Endothelial cell of umbilical vein (primary cell): Measurements from ENCODE around the gene TRIM32. TPM values are rescaled to one million over a fixed set of nuclear protein-coding genes. Genes with fewer than 3 reads are reported as not detected.

Experiments
- BruUV-seq: library from RNA; stranded (reverse); fragments of 400-500 nt; replicated peaks from 2 replicates; lab custom pipeline; 2021; lab: Mats Ljungman, UMichigan
- CTCF ChIA-PET: fragments of 300-600, 350-600 bp; sonication (Branson Sonifier 250); formaldehyde crosslinking; loops from one replicate; lab custom pipeline; 2021; ENCODE audit warnings: antibody characterized with exemption, inconsistent platforms; lab: Charles Lee
- POLR2A ChIA-PET: fragments of 300-600, 350-600 bp; sonication (Branson Sonifier 250); formaldehyde crosslinking; loops from one replicate; lab custom pipeline; 2021; ENCODE audit warnings: antibody characterized with exemption, inconsistent platforms; lab: Charles Lee
- DNase-seq: peaks from one replicate; pipeline ENCODE4 v3.0.0-alpha.2; 2011; ENCODE audit warnings: low read depth, low spot score
- FAIRE-seq: peaks from 2 replicates; lab custom pipeline; 2011; peaks lifted over from hg19 to GRCh38; lab: Jason Lieb, UNC
- H2AFZ ChIP-seq: 2 replicates; pipeline ENCODE4 v1.6.0; 2012; ENCODE audit warnings: low read depth, low read length, control low read depth, inconsistent platforms
- H3K27ac ChIP-seq: 2 replicates; pipeline ENCODE4 v1.5.1; 2011; ENCODE audit warnings: low read depth, mild to moderate bottlenecking, control low read depth, low read length, moderate library complexity; ENCODE audit not compliant: insufficient read depth
- H3K27me3 ChIP-seq, 2 experiments: 2 replicates each; pipeline versions ENCODE4 v1.6.0 to v1.6.1; 2011; ENCODE audit warnings: low read length in 2 of 2, mixed read lengths in 1 of 2; ENCODE audit not compliant: control insufficient read depth in 2 of 2, insufficient read depth in 2 of 2
- H3K36me3 ChIP-seq, 2 experiments: 2 replicates in 1 of 2; 3 replicates in 1 of 2; pipeline ENCODE4 v1.5.1; 2011; ENCODE audit warnings: low read length in 2 of 2, mild to moderate bottlenecking in 1 of 2, moderate library complexity in 1 of 2; ENCODE audit not compliant: control insufficient read depth in 2 of 2, insufficient read depth in 2 of 2; ENCODE audit errors: extremely low read depth in 1 of 2
- H3K4me1 ChIP-seq: 3 replicates; pipeline ENCODE4 v1.5.1; 2011; ENCODE audit warnings: mild to moderate bottlenecking, low read length; ENCODE audit not compliant: control insufficient read depth, insufficient read depth; ENCODE audit errors: extremely low read depth
- H3K4me2 ChIP-seq: 2 replicates; pipeline ENCODE4 v1.6.1; 2011; ENCODE audit warnings: low read length, control low read depth, mixed read lengths; ENCODE audit not compliant: insufficient read depth
- H3K4me3 ChIP-seq, 3 experiments: fragments of 200-600 bp in 1 of 3; sonication (generic), shearing (Covaris generic) in 1 of 3; replicated peaks in 1 of 3; 2 replicates each; pipeline ENCODE4 v1.5.1; 2011 to 2016; ENCODE audit warnings: control low read depth in 3 of 3, low read length in 3 of 3, mild to moderate bottlenecking in 2 of 3, inconsistent platforms in 1 of 3, low read depth in 1 of 3, moderate library complexity in 1 of 3; ENCODE audit not compliant: insufficient read depth in 1 of 3
- H3K79me2 ChIP-seq: 2 replicates; pipeline ENCODE4 v1.6.0; 2012; ENCODE audit warnings: low read length, inconsistent platforms; ENCODE audit not compliant: control insufficient read depth, insufficient read depth
- H3K9ac ChIP-seq: replicated peaks from 2 replicates; pipeline ENCODE3; 2011; ENCODE audit warnings: low read length, control low read depth; ENCODE audit not compliant: insufficient read depth; ENCODE audit errors: extremely low read depth
- H3K9me1 ChIP-seq: replicated peaks from 3 replicates; pipeline ENCODE4 v1.6.0; 2011; ENCODE audit warnings: mild to moderate bottlenecking, low read length; ENCODE audit not compliant: control insufficient read depth, insufficient read depth; ENCODE audit errors: extremely low read depth
- H3K9me3 ChIP-seq: replicated peaks from 2 replicates; pipeline ENCODE4 v1.5.1; 2012; ENCODE audit warnings: low read length, inconsistent platforms; ENCODE audit not compliant: control insufficient read depth, insufficient read depth
- H4K20me1 ChIP-seq: replicated peaks from 2 replicates; pipeline ENCODE3; 2011; ENCODE audit warnings: mild to moderate bottlenecking, low read length; ENCODE audit not compliant: control insufficient read depth, insufficient read depth; ENCODE audit errors: extremely low read depth
- EZH2 ChIP-seq: IDR thresholded peaks from 2 replicates; pipeline ENCODE4 v1.6.1; 2012; ENCODE audit warnings: borderline replicate concordance, low read depth, mild to moderate bottlenecking, moderate library complexity, low read length, inconsistent platforms; ENCODE audit not compliant: severe bottlenecking
- FOS ChIP-seq: IDR thresholded peaks from 2 replicates; pipeline ENCODE4 v1.6.1; 2011; ENCODE audit warnings: mild to moderate bottlenecking, low read length, moderate library complexity, borderline replicate concordance; ENCODE audit not compliant: insufficient read depth
- GATA2 ChIP-seq: IDR thresholded peaks from 2 replicates; pipeline ENCODE4 v1.7.0; 2011; ENCODE audit warnings: low read depth, mild to moderate bottlenecking, moderate library complexity, mixed read lengths, low read length; ENCODE audit not compliant: insufficient read length, insufficient read depth
- JUN ChIP-seq: IDR thresholded peaks from 2 replicates; pipeline ENCODE4 v1.6.1; 2011; ENCODE audit warnings: borderline replicate concordance, low read depth; ENCODE audit not compliant: insufficient read length, insufficient read depth
- MYC ChIP-seq: IDR thresholded peaks from one replicate; pipeline ENCODE4 v1.6.1; 2011; ENCODE audit warnings: mild to moderate bottlenecking, low read depth, low read length
- POLR2A ChIP-seq: IDR thresholded peaks from 2 replicates; pipeline ENCODE4 v1.6.1; 2012; ENCODE audit warnings: low read depth, mild to moderate bottlenecking, control low read depth, low read length
- POLR2AphosphoS5 ChIP-seq: IDR thresholded peaks from 2 replicates; pipeline ENCODE4 v1.6.1; 2012; ENCODE audit warnings: low read depth, mild to moderate bottlenecking, control low read depth, low read length, moderate library complexity; ENCODE audit not compliant: insufficient read depth
- dilution Hi-C: fragments of 300-500 bp; cut with MboI; formaldehyde crosslinking; loops from one replicate; pipeline ENCODE4 v1.15.0; 2019; ENCODE audit warnings: low sequenced_read_pairs; ENCODE audit not compliant: extremely low pct_ligation_motif_present
- intact Hi-C: fragments of 100-400 bp; cut with micrococcal nuclease; formaldehyde crosslinking; loops from one replicate; pipeline ENCODE4 v1.10.0; 2022
- polyA plus RNA-seq, 4 experiments: library from polyadenylated mRNA; depleted of rRNA in 3 of 4; stranded (reverse) in 3 of 4; unstranded in 1 of 4; fragments of >200 nt; gene quantifications; 2 replicates each; pipeline versions ENCODE4 v1.2.1 to v1.2.3, GENCODE V29; 2011 to 2012; ENCODE audit warnings: missing spikeins in 1 of 4
- total RNA-seq: library from RNA; stranded (reverse); gene quantifications from 2 replicates; pipeline ENCODE4 v1.2.3, GENCODE V29; 2021
- TF ChIP-seq, protein P1 (sequence below): IDR thresholded peaks from 2 replicates; pipeline ENCODE4 v1.6.1; 2011; ENCODE audit not compliant: insufficient read depth, insufficient read length
- TF ChIP-seq, protein P2 (sequence below), 2 donors: IDR thresholded peaks; 1 replicate in 1 of 2; 2 replicates in 1 of 2; pipeline ENCODE4 v1.5.1; 2011; ENCODE audit warnings: low read length in 2 of 2, mild to moderate bottlenecking in 2 of 2, moderate library complexity in 2 of 2, control low read depth in 1 of 2, inconsistent platforms in 1 of 2, low read depth in 1 of 2; ENCODE audit not compliant: insufficient read depth in 1 of 2; ENCODE audit errors: extremely low read depth in 1 of 2

Gene TRIM32
- total and polyA plus RNA-seq, 2 donors (not counting 3 experiments of a cell fraction or from before 2014, with no cell fraction given), result 10.8 to 18.4 TPM

DNA sequence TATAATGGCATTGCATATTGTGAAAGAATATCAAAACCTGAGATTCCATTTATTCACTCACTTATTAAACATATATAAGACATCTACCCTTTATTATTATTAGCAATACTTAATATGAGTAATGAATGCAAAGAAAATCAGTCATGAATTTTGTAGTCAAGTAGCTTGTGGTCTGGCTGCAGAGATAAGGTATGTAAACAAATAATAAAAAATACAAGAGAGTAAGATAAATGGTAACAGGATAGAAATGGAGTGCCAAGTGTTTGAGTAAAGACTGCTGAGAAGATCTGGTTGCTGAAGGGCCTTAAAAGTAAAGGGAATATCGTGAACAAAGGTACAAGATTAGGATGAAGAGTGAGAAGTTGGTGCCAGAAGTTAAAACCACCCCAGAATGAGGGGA lies 18.4 kb downstream of the TRIM32 start:
- Histone ChIP-seq H3K4me2 (no peak overlapping the region), H3K4me3 (no peak overlapping the region), H3K27me3 (no peaks in the 10 kb centered on the region), H3K9me3 (no peaks in the 10 kb centered on the region), H3K9me1 (no peaks in the 10 kb centered on the region), H3K79me2 (no peaks in the 10 kb centered on the region), H3K9ac (no peak overlapping the region), H2AFZ (no peak overlapping the region), H4K20me1 (peaks cover 3% of the 10 kb centered on the region), H3K4me1 (no peaks in the 10 kb centered on the region), H3K27ac (no peak overlapping the region), H3K36me3 (no peaks in the 10 kb centered on the region)
- FAIRE-seq, result no peak
- DNase-seq, result no peak
- intact Hi-C loops (no loop called here), dilution Hi-C loops (no loop called here)
- CTCF ChIA-PET, result interaction anchor here (1.7 kb wide), 1 partner anchor 32 kb away, joined by 4 read pairs; no protein-coding TSS in a partner anchor
- BruUV-seq, result no TSS peak
- POLR2A ChIA-PET, result no interaction called here
- no peak for TF ChIP-seq MYC
- TF ChIP-seq EZH2, result no peak
- no peak for TF ChIP-seq FOS
- TF ChIP-seq GATA2, result no peak
- TF ChIP-seq, protein P1, sequence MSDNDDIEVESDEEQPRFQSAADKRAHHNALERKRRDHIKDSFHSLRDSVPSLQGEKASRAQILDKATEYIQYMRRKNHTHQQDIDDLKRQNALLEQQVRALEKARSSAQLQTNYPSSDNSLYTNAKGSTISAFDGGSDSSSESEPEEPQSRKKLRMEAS, result no peak
- no peak for TF ChIP-seq JUN
- no peak for TF ChIP-seq POLR2AphosphoS5
- TF ChIP-seq, protein P2, sequence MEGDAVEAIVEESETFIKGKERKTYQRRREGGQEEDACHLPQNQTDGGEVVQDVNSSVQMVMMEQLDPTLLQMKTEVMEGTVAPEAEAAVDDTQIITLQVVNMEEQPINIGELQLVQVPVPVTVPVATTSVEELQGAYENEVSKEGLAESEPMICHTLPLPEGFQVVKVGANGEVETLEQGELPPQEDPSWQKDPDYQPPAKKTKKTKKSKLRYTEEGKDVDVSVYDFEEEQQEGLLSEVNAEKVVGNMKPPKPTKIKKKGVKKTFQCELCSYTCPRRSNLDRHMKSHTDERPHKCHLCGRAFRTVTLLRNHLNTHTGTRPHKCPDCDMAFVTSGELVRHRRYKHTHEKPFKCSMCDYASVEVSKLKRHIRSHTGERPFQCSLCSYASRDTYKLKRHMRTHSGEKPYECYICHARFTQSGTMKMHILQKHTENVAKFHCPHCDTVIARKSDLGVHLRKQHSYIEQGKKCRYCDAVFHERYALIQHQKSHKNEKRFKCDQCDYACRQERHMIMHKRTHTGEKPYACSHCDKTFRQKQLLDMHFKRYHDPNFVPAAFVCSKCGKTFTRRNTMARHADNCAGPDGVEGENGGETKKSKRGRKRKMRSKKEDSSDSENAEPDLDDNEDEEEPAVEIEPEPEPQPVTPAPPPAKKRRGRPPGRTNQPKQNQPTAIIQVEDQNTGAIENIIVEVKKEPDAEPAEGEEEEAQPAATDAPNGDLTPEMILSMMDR (IDR thresholded peaks at IDR 0.05; ENCODE audit: extremely low read depth in 1 of 2, insufficient read depth in 1 of 2, low read depth in 1 of 2, low read length in 2 of 2), result no peak
- TF ChIP-seq POLR2A, result no peak
